Ascending aorta (tissue), 2 donors: ENCODE measurements around the gene STRN3. TPM values are rescaled to one million over a fixed set of nuclear protein-coding genes. Genes with fewer than 3 reads are reported as not detected.

Experiments used
- DNase-seq, 2 donors: peaks; one replicate each; pipeline ENCODE4 v3.0.0-alpha.2; 2019; ENCODE audit warnings: low spot score in 2 of 2
- H3K27ac ChIP-seq, 2 donors: fragments of 200-600 bp; sonication (generic); one replicate each; pipeline ENCODE4 v1.5.1; 2016 to 2017; ENCODE audit warnings: mild to moderate bottlenecking in 1 of 2
- H3K27me3 ChIP-seq: fragments of 200-600 bp; sonication (generic); one replicate; pipeline ENCODE4 v1.5.1; 2017
- H3K36me3 ChIP-seq, 2 donors: fragments of 200-600 bp; sonication (generic); one replicate each; pipeline ENCODE4 v1.5.1; 2016
- H3K4me1 ChIP-seq, 2 donors: fragments of 200-600 bp; sonication (generic); one replicate each; pipeline ENCODE4 v1.5.1; 2016 to 2017; ENCODE audit warnings: mild to moderate bottlenecking in 1 of 2
- H3K4me3 ChIP-seq, 2 donors: fragments of 200-600 bp; sonication (generic); one replicate each; pipeline ENCODE4 v1.5.1; 2016 to 2017; ENCODE audit warnings: mild to moderate bottlenecking in 1 of 2
- H3K9me3 ChIP-seq, 2 donors: fragments of 200-600 bp; sonication (generic); one replicate each; pipeline ENCODE4 v1.5.1; 2016
- intact Hi-C: fragments of 100-400 bp; cut with DNase I; formaldehyde crosslinking; loops from one replicate; pipeline ENCODE4 v1.15.1; 2023
- total RNA-seq: library from RNA; depleted of rRNA; stranded (reverse); fragments of >200 nt; gene quantifications from one replicate; pipeline ENCODE4 v1.1.0, GENCODE V29; 2016
- TF ChIP-seq, protein P1 (sequence below), 3 experiments: fragments of 200-600 bp in 2 of 3; fragments of 450-650 bp in 1 of 3; sonication (generic) in 2 of 3; IDR thresholded peaks; one replicate each; pipeline ENCODE4 v1.5.1; 2016 to 2019; ENCODE audit warnings: antibody characterized with exemption in 3 of 3, mild to moderate bottlenecking in 1 of 3, moderate library complexity in 1 of 3

STRN3 gene
- total RNA-seq, 1 donor from 2014 or later, result 38.5 TPM

- Histone ChIP-seq H3K4me3 (peak overlapping the region in 1 of 2 donors; percentile 69), H3K27me3 (peaks cover 14% of the 10 kb centered on the region), H3K27ac (no peak overlapping the region), H3K36me3 (no peaks in the 10 kb centered on the region), H3K4me1 (peaks cover 2 to 8% of the 10 kb centered on the region in 2 donors), H3K9me3 (no peaks in the 10 kb centered on the region)
- no peak for DNase-seq
- intact Hi-C loops, result no loop called here
- TF ChIP-seq, protein P1, sequence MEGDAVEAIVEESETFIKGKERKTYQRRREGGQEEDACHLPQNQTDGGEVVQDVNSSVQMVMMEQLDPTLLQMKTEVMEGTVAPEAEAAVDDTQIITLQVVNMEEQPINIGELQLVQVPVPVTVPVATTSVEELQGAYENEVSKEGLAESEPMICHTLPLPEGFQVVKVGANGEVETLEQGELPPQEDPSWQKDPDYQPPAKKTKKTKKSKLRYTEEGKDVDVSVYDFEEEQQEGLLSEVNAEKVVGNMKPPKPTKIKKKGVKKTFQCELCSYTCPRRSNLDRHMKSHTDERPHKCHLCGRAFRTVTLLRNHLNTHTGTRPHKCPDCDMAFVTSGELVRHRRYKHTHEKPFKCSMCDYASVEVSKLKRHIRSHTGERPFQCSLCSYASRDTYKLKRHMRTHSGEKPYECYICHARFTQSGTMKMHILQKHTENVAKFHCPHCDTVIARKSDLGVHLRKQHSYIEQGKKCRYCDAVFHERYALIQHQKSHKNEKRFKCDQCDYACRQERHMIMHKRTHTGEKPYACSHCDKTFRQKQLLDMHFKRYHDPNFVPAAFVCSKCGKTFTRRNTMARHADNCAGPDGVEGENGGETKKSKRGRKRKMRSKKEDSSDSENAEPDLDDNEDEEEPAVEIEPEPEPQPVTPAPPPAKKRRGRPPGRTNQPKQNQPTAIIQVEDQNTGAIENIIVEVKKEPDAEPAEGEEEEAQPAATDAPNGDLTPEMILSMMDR (IDR thresholded peaks at IDR 0.05), result no peak
These were observed 150.5 kb downstream of the STRN3 start for GRCh38 chr14:30875788-30876053.

DNA sequence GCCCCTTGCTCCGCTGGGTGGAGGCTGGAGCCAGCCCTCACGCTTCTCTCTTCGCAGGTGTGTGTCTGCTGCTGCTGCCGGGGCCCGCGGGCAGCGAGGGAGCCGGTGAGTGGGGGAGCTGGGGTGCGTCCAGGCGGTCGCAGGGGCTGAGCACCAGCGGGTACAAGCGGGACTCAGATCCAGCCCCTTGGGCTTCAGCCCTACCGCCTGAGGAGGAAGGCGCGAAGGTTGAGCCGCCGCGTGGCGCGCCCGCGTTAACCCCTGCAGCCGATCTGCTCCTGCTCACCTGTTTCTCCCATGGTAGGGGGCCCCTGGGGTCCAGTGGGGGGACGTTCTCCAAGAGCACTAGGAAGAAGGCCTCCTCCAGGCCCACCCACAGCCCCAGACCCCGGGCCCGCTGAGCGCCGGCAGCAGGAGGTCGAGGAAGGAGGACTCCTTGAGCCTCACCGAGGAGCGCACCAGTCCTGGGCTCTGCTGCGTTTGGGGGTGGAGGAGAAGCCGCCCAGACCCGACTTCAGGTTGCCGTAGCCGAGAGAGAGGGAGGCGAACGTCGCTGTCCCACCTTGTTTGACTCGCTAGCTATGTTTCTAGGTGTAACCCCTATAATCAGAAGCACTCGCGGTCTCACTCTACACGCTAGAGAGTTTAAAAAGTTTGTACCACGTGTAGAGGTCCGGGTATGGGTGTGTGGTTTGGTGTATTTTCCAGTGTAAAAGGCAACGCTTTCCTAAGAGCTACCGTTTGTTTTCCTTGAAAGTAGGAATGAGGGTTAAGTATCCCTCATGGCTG, 151.0 kb downstream of the STRN3 start:
- TF ChIP-seq, protein P1 (IDR thresholded peaks at IDR 0.05), result no peak
- Histone ChIP-seq H3K27me3 (peaks cover 14% of the 10 kb centered on the region), H3K36me3 (no peaks in the 10 kb centered on the region), H3K27ac (no peak overlapping the region), H3K4me3 (peak overlapping the region; percentile 66 to 69), H3K4me1 (peaks cover 2 to 8% of the 10 kb centered on the region in 2 donors), H3K9me3 (no peaks in the 10 kb centered on the region)
- no peak for DNase-seq
- intact Hi-C loops, result no loop called here

DNA sequence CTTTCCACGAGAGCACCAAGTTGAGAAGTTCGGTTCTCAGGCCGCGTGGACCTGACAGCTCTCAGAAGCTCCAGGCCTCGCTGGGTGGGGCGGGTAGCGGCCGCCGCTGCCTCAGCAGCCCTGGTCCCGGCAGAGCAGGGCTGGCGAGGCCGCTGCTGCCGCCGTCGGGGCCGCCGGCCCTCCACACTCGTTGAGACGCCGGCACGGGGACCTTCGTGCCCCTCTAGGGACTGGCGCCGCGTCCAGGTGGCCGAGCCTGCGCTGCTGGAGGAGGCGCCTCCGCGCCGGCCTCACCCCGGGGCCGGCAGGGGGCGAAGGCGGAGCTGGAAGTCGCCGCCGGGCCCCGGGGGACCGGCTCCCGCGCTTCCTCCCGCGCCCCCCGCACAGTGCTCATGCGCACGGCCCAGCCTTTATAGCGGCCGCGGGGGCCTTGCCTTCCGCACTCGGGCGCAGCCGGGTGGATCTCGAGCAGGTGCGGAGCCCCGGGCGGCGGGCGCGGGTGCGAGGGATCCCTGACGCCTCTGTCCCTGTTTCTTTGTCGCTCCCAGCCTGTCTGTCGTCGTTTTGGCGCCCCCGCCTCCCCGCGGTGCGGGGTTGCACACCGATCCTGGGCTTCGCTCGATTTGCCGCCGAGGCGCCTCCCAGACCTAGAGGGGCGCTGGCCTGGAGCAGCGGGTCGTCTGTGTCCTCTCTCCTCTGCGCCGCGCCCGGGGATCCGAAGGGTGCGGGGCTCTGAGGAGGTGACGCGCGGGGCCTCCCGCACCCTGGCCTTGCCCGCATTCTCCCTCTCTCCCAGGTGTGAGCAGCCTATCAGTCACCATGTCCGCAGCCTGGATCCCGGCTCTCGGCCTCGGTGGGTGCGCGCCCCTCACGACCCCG, 151.8 kb downstream of the STRN3 start, which contains the start of gene COCH:
Gene COCH (plus strand): TSS at position 440 of the 879 bp plus-strand sequence. CDS start 380 bp downstream, at position 820.
- DNase-seq, result no peak
- peaks cover 14% of the 10 kb centered on the region for H3K27me3 ChIP-seq
- TF ChIP-seq, protein P1 (IDR thresholded peaks at IDR 0.05), result peak in 1 of 3 experiments; percentile 8
- no peaks in the 10 kb centered on the region for H3K9me3 ChIP-seq
- no peak within 1 kb of the TSS for H3K27ac ChIP-seq
- peak within 1 kb of the TSS; percentile 66 to 69 for H3K4me3 ChIP-seq
- H3K4me1 ChIP-seq, result peaks cover 2 to 8% of the 10 kb centered on the region in 2 donors
- no peaks in the 10 kb centered on the region for H3K36me3 ChIP-seq
- intact Hi-C loops, result no loop called here

- Histone ChIP-seq H3K4me1 (peaks cover 2 to 8% of the 10 kb centered on the region in 2 donors), H3K27ac (no peak overlapping the region), H3K27me3 (peaks cover 14% of the 10 kb centered on the region), H3K4me3 (peak overlapping the region; percentile 66 to 69), H3K9me3 (no peaks in the 10 kb centered on the region), H3K36me3 (no peaks in the 10 kb centered on the region)
- intact Hi-C loops, result no loop called here
- TF ChIP-seq, protein P1 (IDR thresholded peaks at IDR 0.05), result no peak
- no peak for DNase-seq
These were observed 152.7 kb downstream of the STRN3 start for GRCh38 chr14:30873308-30874119.

DNA sequence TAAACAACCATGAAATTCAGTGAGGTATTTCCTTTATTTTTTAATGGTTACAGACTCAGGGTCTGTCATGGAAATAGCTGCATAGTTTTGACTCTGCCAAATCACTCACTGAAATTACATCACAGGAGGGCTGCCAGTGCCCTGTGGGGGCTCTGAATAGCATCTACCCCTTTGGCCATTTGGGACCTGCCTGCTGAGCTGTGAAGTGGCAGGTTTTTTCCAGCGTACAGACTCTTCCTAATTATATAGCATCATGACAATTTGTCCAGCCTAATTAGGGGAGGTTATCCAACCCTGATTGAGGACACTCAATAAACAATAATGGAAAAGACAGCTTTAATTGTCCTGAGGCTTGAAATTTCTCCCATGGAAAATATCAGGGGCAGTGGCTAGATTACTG, 153.6 kb downstream of the STRN3 start:
- DNase-seq, result no peak
- Histone ChIP-seq H3K4me1 (peaks cover 2 to 8% of the 10 kb centered on the region in 2 donors), H3K36me3 (no peaks in the 10 kb centered on the region), H3K27ac (no peak overlapping the region), H3K27me3 (peaks cover 14% of the 10 kb centered on the region), H3K4me3 (no peak overlapping the region), H3K9me3 (no peaks in the 10 kb centered on the region)
- TF ChIP-seq, protein P1 (IDR thresholded peaks at IDR 0.05), result no peak
- intact Hi-C loops, result no loop called here
